GM23338 (cell line): ENCODE data around the gene PHOX2A.

Experiments
- CREB1 ChIP-seq: fragments of 250-450 bp; sonication (Bioruptor Pico); IDR thresholded peaks from 2 replicates; pipeline ENCODE4 v1.5.0; 2020; ENCODE audit warnings: low read depth, mild to moderate bottlenecking, moderate library complexity
- EZH2phosphoT487 ChIP-seq: fragments of 200-600 bp; sonication (generic); IDR thresholded peaks from one replicate; pipeline ENCODE4 v1.8.1; 2018; ENCODE audit warnings: antibody characterized with exemption; ENCODE audit not compliant: unreplicated experiment

DNA sequence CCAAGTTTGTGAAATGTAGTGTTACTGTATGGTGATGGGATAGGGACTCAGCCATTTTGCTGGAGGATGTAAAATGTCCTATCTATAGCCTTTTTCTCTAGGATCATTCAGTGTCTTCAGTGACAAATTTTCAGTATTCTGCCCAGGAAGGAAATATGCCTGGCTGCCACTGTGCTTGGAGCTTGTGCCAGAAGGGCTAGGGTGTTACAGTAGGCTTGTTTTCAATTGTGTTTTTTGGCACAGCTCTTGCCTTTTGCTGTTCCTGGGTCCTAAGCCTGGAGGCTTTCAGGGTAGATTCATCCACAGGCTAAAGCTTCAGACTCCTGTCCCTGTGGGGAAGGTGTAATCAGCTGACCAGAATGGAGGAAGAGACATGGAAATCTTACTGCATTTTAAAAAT is 22.0 kb upstream of the PHOX2A start:
- TF ChIP-seq CREB1 (CRISPR knock-in tag) (no peak), EZH2phosphoT487 (no peak)
